ENCODE data around the gene ZDHHC11B.
"Not testable (repeated sequence)": the region's sequence is repeated elsewhere in the genome, so short reads cannot be mapped to it uniquely, and the experiment has no call there.

ZDHHC11B gene

DNA sequence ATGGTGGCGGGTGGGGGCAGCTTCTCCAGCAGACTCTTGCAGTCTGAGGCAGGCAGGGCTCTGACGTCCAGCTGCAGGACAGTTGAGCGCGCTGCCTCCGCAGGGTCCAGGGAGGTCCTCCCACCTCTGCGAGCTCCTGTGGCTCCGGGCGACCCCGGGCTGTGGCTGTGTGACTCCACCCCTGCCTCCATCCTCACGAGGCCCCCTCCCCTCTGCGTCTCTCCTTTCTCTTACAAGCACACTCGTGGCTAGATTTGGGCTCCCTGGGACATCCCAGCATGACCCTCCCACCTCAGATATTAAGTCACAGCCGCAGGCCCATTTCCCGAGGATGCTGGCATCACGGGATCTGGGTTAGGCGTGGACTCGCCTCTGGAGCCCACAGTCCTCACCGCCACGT is 34.3 kb downstream of the ZDHHC11B start:
- peak; percentile 50 for DNase-seq

DNA sequence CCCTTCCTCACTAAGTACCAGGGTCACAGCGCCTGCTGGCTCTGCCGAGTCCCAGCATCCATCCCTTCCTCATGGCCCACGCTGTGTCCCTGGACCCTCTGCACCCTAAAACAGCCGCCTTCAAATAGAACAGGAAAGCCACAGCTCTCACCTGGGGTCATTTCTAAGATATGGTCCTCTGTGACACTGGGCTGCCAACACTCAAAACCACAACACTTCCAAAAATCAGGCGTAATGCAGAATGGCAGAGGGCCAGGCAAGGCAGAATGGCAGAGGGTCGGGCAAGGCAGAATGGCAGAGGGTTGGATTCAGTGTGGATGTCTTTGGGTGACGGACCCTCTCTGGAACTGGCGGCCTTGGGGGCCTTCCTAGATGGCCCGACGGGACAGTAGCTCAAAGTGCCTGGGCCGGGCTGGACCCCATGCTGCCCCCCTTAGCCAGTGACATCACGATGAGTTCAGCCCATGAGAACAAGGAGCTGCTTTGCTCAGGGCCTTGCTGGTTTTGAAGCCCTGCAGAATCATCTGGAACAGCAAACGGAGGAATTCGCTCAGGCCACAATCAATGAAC is 35.3 kb downstream of the ZDHHC11B start:
- peak; percentile 50 for DNase-seq

- peak; percentile 52 for DNase-seq
These were observed 36.2 kb downstream of the ZDHHC11B start for GRCh38 chr5:748011-748980.

DNA sequence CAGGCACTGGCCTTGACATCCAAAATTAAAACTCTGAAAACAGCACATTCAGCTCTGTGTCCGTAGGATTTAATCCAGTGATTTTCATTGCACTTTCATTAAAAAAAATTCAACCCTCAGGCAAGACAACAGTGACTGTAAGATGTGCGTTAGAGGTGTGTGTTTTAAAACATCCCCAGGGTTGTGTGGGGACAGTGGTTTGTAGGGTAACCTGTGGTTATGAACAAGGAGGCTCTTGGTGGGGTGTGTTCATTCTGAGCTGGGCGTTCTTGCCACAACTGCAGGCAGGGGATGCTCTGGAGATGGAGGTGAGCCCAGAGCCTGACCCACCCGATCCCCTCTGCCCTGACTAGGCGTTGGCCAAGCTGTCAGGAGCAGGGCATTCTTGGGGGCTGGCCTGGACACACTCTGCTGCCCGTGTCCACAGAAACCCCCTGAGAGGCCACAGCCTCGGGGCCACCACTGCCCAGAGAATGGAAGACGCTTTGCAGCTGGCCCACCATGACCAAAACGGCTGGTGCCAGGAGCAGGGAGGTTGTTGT is 37.2 kb downstream of the ZDHHC11B start:
- DNase-seq = not testable (repeated sequence)

DNA sequence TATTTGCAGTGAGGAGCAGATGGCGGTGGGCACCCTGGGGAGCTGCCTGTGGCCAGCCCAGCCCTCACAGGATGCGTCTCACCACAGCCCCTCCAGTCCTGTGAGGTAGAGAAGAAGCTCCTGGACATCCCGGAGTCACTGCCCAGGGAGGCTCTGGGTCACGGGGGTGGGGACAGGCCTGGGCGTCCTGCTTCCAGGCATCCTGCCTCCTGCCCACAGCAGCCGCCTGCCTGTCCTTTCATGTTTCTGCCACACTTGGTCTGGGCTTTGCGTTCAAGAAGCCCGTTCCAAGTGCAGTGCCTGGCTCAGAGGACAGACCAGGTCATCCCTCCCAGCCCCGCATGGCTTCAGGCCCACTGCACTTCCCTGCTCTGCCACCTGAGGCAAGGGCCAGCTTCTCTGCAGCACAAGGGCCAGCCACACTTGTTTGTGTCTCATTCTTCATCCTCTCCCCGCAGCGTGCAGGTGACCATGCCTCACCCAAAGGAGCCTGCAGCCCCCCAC is 38.2 kb downstream of the ZDHHC11B start:
- DNase-seq = peak; percentile 49

- DNase-seq = peak; percentile 51
These were observed 39.0 kb downstream of the ZDHHC11B start for GRCh38 chr5:745272-746142.

- DNase-seq = peak; percentile 53
These were observed 40.7 kb downstream of the ZDHHC11B start for GRCh38 chr5:743696-744404.

DNA sequence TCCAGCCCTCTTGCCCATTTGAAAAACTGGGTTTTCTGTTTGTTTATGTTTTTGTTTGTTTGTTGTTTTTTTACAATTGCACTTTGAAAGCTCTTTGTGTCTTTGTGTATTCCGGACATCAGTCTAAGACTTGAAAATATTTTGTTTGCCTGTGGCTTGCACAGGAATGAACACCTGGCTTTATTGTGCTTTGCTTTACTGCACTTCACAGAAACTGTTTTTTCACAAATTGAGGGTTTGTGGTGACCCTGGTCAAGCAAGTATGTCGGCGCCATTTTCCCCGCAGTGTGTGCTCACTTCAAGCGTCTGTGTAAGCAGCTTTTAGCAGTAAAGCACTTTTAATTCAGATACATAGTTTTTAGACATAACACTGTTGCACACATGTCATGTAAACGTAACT is 42.3 kb downstream of the ZDHHC11B start:
- not testable (repeated sequence) for DNase-seq

GRCh38 chr5:734145-734544 is 50.4 kb downstream of the ZDHHC11B start:
- not testable (repeated sequence) for DNase-seq

DNA sequence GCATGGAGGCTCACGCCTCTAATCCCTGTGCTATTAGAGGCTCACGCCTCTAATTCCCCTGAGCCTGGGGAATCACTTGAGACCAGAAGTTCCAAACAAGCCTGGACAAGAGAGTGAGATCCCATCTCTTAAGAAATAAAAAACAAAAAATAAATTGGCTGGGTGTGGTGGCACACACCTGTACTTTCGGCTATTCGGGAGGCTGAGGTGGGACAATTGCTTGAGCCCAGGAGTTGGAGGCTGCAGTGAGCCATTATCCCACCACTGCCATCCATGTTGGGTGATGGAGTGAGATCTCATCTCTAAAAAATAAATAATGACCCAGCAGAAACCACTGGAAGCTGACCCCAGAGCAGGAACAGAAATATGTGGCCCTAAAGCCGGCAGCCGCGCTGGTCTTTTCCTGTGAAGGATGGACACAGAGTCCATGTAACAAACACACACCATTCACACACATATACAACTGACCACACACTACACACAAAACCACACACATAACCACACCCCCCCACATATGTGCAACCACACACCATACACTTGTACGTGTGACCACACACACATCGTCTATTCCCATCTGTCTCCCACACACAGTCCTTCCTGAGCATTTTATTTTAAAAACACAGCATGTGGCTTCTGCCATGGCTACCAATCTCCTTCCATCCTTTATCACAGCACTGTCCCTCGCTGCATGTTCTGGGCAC is 51.6 kb downstream of the ZDHHC11B start:
- DNase-seq = not testable (repeated sequence)

- not testable (repeated sequence) for DNase-seq
These were observed 55.3 kb downstream of the ZDHHC11B start for GRCh38 chr5:729225-729624.

DNA sequence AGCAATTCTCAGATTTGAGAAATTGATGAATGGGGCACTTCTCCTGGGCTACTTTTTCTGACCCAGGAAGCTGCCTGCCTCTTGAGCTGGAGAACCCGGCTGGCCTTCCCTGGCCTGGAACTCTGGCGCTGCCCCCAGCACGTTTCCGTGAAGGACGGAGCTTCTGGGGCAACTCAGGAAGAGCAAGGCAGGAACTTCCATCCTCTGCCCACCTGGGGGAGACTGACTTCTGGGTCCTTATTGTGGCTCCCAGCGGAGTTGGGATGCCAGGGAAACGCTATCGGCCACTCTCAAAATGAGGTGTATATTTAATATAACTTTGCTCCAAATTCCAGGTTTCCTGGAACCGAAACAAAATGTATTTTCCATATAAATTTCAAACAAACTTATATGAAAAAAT is 57.4 kb downstream of the ZDHHC11B start:
- not testable (repeated sequence) for DNase-seq

GRCh38 chr5:723865-724264 is 60.7 kb downstream of the ZDHHC11B start:
- not testable (repeated sequence) for DNase-seq

GRCh38 chr5:723309-723708 is 61.2 kb downstream of the ZDHHC11B start:
- not testable (repeated sequence) for DNase-seq

DNA sequence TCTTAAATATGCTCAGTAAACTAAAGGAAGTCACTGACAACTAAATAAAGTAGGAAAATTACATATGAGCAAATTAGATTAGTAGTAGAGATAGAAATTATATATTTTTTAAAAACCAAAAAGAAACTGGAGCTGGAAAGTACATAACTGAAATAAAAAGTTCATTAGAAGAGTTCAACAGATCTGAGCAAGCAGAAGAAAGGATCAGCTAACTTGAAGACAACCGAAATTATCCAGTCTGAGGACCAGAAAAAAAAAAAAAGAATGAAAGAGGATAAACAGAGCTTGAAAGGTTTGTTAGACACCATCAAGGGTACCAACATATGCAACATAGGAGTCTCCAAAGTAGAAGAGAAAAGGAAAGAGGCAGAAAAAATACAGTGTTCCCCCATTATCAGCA is 65.2 kb downstream of the ZDHHC11B start:
- not testable (repeated sequence) for DNase-seq

DNA sequence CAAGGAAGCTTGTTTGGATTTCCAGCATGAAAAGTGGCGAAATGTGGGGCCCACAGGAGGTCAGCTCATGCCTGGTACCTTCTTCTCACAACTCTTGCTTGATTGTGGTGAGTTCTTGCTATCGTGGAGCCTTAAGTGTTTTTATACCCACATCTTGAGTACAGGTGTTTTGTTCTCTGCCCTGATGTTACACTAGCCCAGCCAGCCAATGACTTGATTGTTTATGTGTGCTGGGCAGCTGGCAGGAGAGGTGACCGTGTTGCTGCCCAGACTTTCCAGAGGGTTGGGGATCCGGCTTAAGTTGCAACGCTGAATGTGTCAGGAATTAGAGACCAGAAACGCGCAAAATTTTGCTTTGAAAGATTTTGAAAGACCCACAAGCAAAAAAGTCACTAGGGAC is 67.4 kb downstream of the ZDHHC11B start:
- no peak for DNase-seq

DNA sequence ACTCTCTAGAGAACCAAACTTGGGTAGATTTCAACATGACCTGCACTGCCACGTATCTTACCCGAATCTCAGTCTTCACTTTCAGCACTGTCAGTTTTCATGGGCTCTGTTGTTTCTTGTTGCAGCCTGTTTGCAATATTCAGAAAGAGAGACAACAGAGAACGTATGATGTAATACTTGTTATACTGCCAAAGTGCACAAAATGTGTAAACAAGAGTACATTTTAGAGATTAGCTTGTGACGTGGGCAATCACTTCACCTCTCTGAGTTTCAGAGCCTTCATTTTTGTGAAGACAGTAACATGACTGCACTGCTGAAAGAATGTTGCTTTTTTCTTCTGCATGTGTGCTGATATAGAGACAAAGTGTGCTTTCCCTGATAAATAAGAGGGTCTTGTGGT is 67.8 kb downstream of the ZDHHC11B start:
- not testable (repeated sequence) for DNase-seq

DNA sequence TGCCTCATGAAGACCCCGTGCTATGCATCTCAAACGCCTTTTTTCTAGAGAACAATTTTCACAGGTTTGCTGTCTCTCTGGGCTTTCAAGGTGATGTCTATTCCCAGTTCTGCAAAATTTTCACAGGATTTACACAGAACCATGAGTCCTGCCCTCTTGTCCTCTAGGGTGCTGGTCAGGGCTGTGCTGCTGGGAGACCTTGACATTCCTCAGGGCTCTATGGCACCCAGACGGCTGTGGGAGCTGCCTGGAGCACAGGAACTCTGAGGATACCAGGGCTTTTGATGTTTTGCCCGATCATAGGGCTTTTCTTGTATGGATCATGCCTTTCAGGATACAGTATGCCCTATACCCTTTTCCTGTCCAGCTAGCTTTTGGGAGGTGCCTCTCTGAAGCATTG is 68.9 kb downstream of the ZDHHC11B start:
- not testable (repeated sequence) for DNase-seq

DNA sequence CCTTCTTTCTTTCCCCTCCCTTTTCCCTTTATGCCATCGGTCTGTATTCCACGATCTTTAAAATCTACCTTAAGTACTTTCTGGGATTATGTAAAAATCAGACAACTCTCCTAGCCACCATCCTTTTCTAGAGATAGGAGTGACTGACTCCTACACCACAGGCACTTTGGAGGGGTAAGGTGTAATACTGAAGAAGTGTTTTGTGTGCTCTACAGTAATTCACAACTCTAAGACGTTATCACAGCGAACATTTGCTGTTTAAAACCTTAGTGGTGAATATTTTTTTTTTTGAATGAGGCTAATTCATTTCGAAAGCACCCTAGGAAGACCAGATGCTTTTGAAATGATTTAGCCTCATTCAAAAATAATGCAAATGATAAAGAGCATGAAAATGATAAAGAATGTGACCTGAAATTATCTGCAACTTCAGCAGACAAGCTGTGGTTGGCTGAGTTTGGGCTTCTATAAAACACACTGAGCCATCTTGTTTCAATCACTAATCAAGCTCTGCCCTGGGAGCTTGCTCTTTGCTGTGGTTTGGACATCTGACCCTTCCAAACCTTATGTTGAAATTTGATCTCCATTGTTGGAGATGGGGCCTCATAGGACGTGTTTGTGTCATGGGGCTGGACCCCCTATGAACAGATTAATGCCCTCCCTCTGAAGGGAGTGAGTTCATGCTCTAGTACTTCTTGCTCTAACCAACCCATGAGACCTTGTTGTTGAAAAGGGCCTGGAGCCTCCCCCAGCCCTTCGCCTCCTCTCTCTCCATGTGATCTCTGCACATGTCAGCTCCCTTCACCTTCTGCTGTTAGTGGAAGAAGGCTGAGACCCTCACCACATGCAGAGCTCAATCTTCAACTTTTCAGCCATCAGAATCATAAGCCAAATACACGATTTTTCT is 70.1 kb downstream of the ZDHHC11B start:
- not testable (repeated sequence) for DNase-seq

GRCh38 chr5:713686-714085 is 70.8 kb downstream of the ZDHHC11B start:
- not testable (repeated sequence) for DNase-seq
